Measurements from ENCODE around the gene RPN1. TPM values are rescaled to one million over a fixed set of nuclear protein-coding genes. Genes with fewer than 3 reads are reported as not detected.

RPN1 gene
- total and polyA plus RNA-seq, 2 of the 8 experiments (the other 6 are each of a cell fraction or from before 2014, with no cell fraction given): 165 to 211 TPM

- Histone ChIP-seq H2BK120ac (replicated peaks; ENCODE audit: low read depth, low read length) (no peak overlapping the region), H3K4me2 (ENCODE audit: insufficient read depth in 1 of 2, low read depth in 2 of 2, low read length in 2 of 2) (no peak overlapping the region), H4K91ac (replicated peaks; ENCODE audit: insufficient read length, low read length) (no peak overlapping the region), H4K8ac (ENCODE audit: extremely low read depth, insufficient read depth, low read length) (no peak overlapping the region), H3K4me3 (ENCODE audit: extremely low read depth in 1 of 4, insufficient read depth in 2 of 4, low read depth in 3 of 4, low read length in 4 of 4) (no peak overlapping the region), H2BK5ac (ENCODE audit: low read depth, low read length) (no peak overlapping the region), H3K79me2 (ENCODE audit: control insufficient read depth in 1 of 2, insufficient read depth in 2 of 2, low read length in 2 of 2) (peaks cover 3 to 9% of the 10 kb centered on the region in 2 experiments; a peak in 2 of 4 replicates), H4K5ac (ENCODE audit: insufficient read length, low read depth, low read length) (no peak overlapping the region), H2AFZ (ENCODE audit: low read length) (no peak overlapping the region), H3K9me3 (ENCODE audit: insufficient read depth in 2 of 2, low read depth in 1 of 2, low read length in 1 of 2) (no peaks in the 10 kb centered on the region), H2BK12ac (ENCODE audit: low read depth, low read length) (no peak overlapping the region), H3K23me2 (ENCODE audit: low read depth, low read length) (peaks cover 12% of the 10 kb centered on the region), H2BK15ac (ENCODE audit: low read length) (no peak overlapping the region), H2AK5ac (ENCODE audit: low read depth, low read length) (no peak overlapping the region), H3K4ac (replicated peaks; ENCODE audit: insufficient read length, low read depth, low read length) (no peak overlapping the region), H3K36me3 (ENCODE audit: control insufficient read depth in 2 of 4, insufficient read depth in 4 of 4, low read length in 3 of 4) (peaks cover 27 to 59% (median 49%) of the 10 kb centered on the region in 4 experiments), H3K18ac (ENCODE audit: extremely low read depth, low read length) (no peak overlapping the region), H3K23ac (ENCODE audit: insufficient read length) (no peak overlapping the region), H3K56ac (replicated peaks; ENCODE audit: insufficient read length, low read depth, low read length) (no peak overlapping the region), H3K27me3 (replicated peaks in 1 of 4; ENCODE audit: control insufficient read depth in 3 of 4, extremely low read depth in 1 of 4, insufficient read depth in 3 of 4, low read length in 3 of 4) (no peaks in the 10 kb centered on the region), H3K9ac (replicated peaks in 1 of 4; ENCODE audit: extremely low read depth in 1 of 4, low read depth in 3 of 4, low read length in 3 of 4) (no peak overlapping the region), H2BK20ac (ENCODE audit: low read length) (no peak overlapping the region), H3K14ac (ENCODE audit: insufficient read length) (no peak overlapping the region), H3K79me1 (ENCODE audit: low read depth, low read length) (peaks cover 5% of the 10 kb centered on the region), H4K20me1 (replicated peaks in 1 of 2; ENCODE audit: control insufficient read depth in 1 of 2, insufficient read depth in 2 of 2, low read length in 2 of 2) (peaks cover 4 to 24% of the 10 kb centered on the region in 2 experiments), H3K4me1 (replicated peaks in 1 of 4; ENCODE audit: control insufficient read depth in 3 of 4, insufficient read depth in 4 of 4, low read length in 3 of 4) (peaks cover 0 to 7% (median 5%) of the 10 kb centered on the region in 4 experiments; a peak in 6 of 7 replicates), H3K27ac (ENCODE audit: low read depth, low read length) (no peak overlapping the region)
- POLR2A ChIA-PET (ENCODE audit: partially characterized antibody): no interaction called here
- FAIRE-seq (no peak), DNase-seq (ENCODE audit: low read depth in 1 of 2, low spot score in 2 of 2) (no peak)
- TF ChIP-seq EP300 (IDR thresholded peaks at IDR 0.05; ENCODE audit: borderline replicate concordance in 1 of 2, low read depth in 2 of 2, low read length in 2 of 2): no peak
- peak in 1 of 3 experiments; percentile 4; a peak in 1 of 4 replicates for TF ChIP-seq CTCF (IDR thresholded peaks at IDR 0.05; ENCODE audit: control extremely low read depth in 1 of 3, insufficient read depth in 1 of 3, low read depth in 1 of 3, low read length in 3 of 3)
- WGBS, 2 experiments (ENCODE audit: extremely low coverage in 1 of 2, insufficient coverage in 1 of 2, insufficient read length in 1 of 2, insufficient replicate concordance in 2 of 2, low coverage in 1 of 2, low lambda C conversion rate in 2 of 2, missing lambda C conversion rate in 1 of 2): 94% methylated on average over 9 of the region's 9 CpGs; no CpG with 5 or more reads in 1 of the 2 experiments
- CTCF ChIA-PET (ENCODE audit: partially characterized antibody): interaction anchor here (0.7 to 1.3 kb wide), 5 partner anchors 10 to 192 kb away, joined by 3 to 5 read pairs (median 3); no protein-coding TSS in a partner anchor
These were observed 28.7 kb downstream of the RPN1 start for GRCh38 chr3:128621931-128622330.
